ENCODE measurements around the gene MSANTD1. TPM values are rescaled to one million over a fixed set of nuclear protein-coding genes. Genes with fewer than 3 reads are reported as not detected.

Gene MSANTD1
- total and polyA plus RNA-seq, 2 donors (not counting 3 experiments of a cell fraction or from before 2014, with no cell fraction given), result 0.14 to 1.2 TPM

DNA sequence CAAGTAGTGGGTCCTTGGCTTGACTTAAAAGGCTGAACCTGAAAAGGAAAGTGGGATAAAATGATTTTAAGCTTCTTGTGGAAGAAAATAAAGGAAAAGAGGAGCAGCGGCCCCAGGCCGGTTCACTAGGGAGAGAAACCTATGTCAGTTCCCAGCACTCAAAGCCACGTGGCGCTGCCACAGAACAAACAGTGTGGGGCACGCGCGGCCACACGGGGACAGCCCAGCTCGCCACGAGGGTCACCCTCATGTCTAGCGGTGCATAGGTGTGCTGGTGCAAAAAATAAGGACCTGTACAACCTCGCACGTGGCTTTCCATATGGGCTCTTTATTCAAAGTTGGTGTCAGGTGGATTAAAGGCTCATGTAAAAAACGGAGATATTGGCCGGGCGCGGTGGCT, 17.1 kb downstream of the MSANTD1 start:
- Histone ChIP-seq H3K9ac (replicated peaks; ENCODE audit: extremely low read depth, insufficient read depth, low read length) (no peak overlapping the region), H3K4me3 (replicated peaks in 1 of 3; ENCODE audit: insufficient read depth in 1 of 3, low read depth in 1 of 3, low read length in 3 of 3) (no peak overlapping the region), H3K4me1 (ENCODE audit: control insufficient read depth, extremely low read depth, insufficient read depth, low read length) (no peaks in the 10 kb centered on the region), H3K36me3 (ENCODE audit: control insufficient read depth in 2 of 2, extremely low read depth in 1 of 2, insufficient read depth in 2 of 2, low read length in 2 of 2) (no peaks in the 10 kb centered on the region), H3K27me3 (ENCODE audit: control insufficient read depth in 2 of 2, insufficient read depth in 2 of 2, low read length in 2 of 2) (peaks cover 0 to 2% of the 10 kb centered on the region in 2 experiments), H3K9me3 (replicated peaks; ENCODE audit: control insufficient read depth, insufficient read depth, low read length) (no peaks in the 10 kb centered on the region), H2AFZ (ENCODE audit: low read depth, low read length) (no peak overlapping the region), H3K27ac (ENCODE audit: insufficient read depth, low read depth, low read length) (no peak overlapping the region), H3K4me2 (ENCODE audit: insufficient read depth, low read length) (no peak overlapping the region), H3K9me1 (replicated peaks; ENCODE audit: control insufficient read depth, extremely low read depth, insufficient read depth, low read length) (no peaks in the 10 kb centered on the region), H4K20me1 (replicated peaks; ENCODE audit: control insufficient read depth, extremely low read depth, insufficient read depth, low read length) (no peaks in the 10 kb centered on the region), H3K79me2 (ENCODE audit: control insufficient read depth, insufficient read depth, low read length) (no peaks in the 10 kb centered on the region)
- ChIA-PET POLR2A (no interaction called here), CTCF (interaction anchor here (1.6 kb wide), 1 partner anchor 52 kb away, joined by 4 read pairs; no protein-coding TSS in a partner anchor)
- DNase-seq (ENCODE audit: low read depth, low spot score) (no peak), FAIRE-seq (no peak)
- intact Hi-C loops (cut with micrococcal nuclease) (no loop called here), dilution Hi-C loops (cut with MboI; ENCODE audit: extremely low pct_ligation_motif_present, low sequenced_read_pairs) (no loop called here)
- TF ChIP-seq, protein P1, sequence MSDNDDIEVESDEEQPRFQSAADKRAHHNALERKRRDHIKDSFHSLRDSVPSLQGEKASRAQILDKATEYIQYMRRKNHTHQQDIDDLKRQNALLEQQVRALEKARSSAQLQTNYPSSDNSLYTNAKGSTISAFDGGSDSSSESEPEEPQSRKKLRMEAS (IDR thresholded peaks at IDR 0.05; ENCODE audit: insufficient read depth, insufficient read length), result no peak
- TF ChIP-seq EZH2 (IDR thresholded peaks at IDR 0.05; ENCODE audit: borderline replicate concordance, low read depth, low read length, severe bottlenecking) (no peak), MYC (IDR thresholded peaks at IDR 0.05; ENCODE audit: low read depth, low read length) (no peak), GATA2 (IDR thresholded peaks at IDR 0.05; ENCODE audit: insufficient read depth, insufficient read length, low read depth, low read length) (no peak), POLR2AphosphoS5 (IDR thresholded peaks at IDR 0.05; ENCODE audit: insufficient read depth, low read depth, low read length) (no peak), JUN (IDR thresholded peaks at IDR 0.05; ENCODE audit: borderline replicate concordance, insufficient read depth, insufficient read length, low read depth) (no peak), POLR2A (IDR thresholded peaks at IDR 0.05; ENCODE audit: low read depth, low read length) (no peak)
- no TSS peak for BruUV-seq (replicated peaks)

DNA sequence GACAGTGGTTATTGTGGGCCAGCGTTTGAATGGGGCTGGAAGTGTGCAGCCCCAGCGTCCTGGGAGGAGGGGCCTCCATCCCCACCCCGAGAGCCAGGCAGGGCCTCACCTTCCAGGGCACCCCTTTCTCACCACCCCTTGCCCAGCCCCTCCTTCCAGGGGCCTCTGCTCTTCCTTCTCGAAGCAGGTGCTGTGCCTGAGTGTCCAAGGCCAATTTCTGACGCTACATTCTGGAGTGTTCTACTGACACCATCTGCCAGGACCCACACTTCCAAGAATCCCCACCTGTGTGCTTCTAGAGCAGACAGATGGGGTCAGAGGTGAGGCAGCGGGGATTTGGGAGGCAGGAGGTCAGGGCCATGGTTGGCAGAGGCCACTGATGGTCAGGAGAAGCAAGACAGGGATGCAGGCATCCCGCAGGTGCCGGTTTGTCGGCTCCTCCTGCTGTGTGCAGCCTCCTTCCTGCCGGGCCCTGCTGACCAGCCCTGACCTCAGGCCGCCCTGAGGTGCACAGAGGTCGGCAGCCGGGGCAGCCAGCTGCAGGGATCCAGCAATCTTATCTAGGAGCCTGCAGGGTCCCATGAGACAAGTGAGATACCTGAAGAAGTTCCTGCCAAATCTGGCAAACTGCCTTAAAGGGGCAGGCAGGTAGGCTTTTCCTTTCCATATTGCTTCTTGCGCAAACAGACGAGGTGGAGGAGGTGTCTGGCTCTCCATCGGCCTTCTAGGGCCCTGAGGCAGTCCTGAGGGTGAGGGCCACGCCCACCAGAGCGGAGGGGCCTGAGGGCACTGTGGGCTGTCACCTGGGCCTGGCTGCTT, 18.8 kb downstream of the MSANTD1 start:
- intact Hi-C loops (cut with micrococcal nuclease) (no loop called here), dilution Hi-C loops (cut with MboI; ENCODE audit: extremely low pct_ligation_motif_present, low sequenced_read_pairs) (no loop called here)
- no peaks in the 10 kb centered on the region for H3K36me3 ChIP-seq (ENCODE audit: control insufficient read depth in 2 of 2, extremely low read depth in 1 of 2, insufficient read depth in 2 of 2, low read length in 2 of 2)
- no peaks in the 10 kb centered on the region for H3K4me1 ChIP-seq (ENCODE audit: control insufficient read depth, extremely low read depth, insufficient read depth, low read length)
- no TSS peak for BruUV-seq (replicated peaks)
- no peaks in the 10 kb centered on the region for H4K20me1 ChIP-seq (replicated peaks; ENCODE audit: control insufficient read depth, extremely low read depth, insufficient read depth, low read length)
- H3K9me1 ChIP-seq (replicated peaks; ENCODE audit: control insufficient read depth, extremely low read depth, insufficient read depth, low read length), result no peaks in the 10 kb centered on the region
- DNase-seq (ENCODE audit: low read depth, low spot score) (no peak), FAIRE-seq (no peak)
- H3K27ac ChIP-seq (ENCODE audit: insufficient read depth, low read depth, low read length), result no peak overlapping the region
- H3K4me2 ChIP-seq (ENCODE audit: insufficient read depth, low read length), result no peak overlapping the region
- no peaks in the 10 kb centered on the region for H3K79me2 ChIP-seq (ENCODE audit: control insufficient read depth, insufficient read depth, low read length)
- no peak overlapping the region for H2AFZ ChIP-seq (ENCODE audit: low read depth, low read length)
- ChIA-PET CTCF (no interaction called here), POLR2A (no interaction called here)
- no peak for TF ChIP-seq POLR2A (IDR thresholded peaks at IDR 0.05; ENCODE audit: low read depth, low read length)
- no peak overlapping the region for H3K4me3 ChIP-seq (replicated peaks in 1 of 3; ENCODE audit: insufficient read depth in 1 of 3, low read depth in 1 of 3, low read length in 3 of 3)
- H3K27me3 ChIP-seq (ENCODE audit: control insufficient read depth in 2 of 2, insufficient read depth in 2 of 2, low read length in 2 of 2), result peaks cover 2 to 5% of the 10 kb centered on the region in 2 experiments
- H3K9ac ChIP-seq (replicated peaks; ENCODE audit: extremely low read depth, insufficient read depth, low read length), result no peak overlapping the region
- no peaks in the 10 kb centered on the region for H3K9me3 ChIP-seq (replicated peaks; ENCODE audit: control insufficient read depth, insufficient read depth, low read length)
